Skeletal muscle satellite cell (primary cell): ENCODE results near the gene LTBP2. TPM values are rescaled to one million over a fixed set of nuclear protein-coding genes. Genes with fewer than 3 reads are reported as not detected.
A peak's percentile ranks its signal among the peaks of the same experiment; 100 is the strongest.

Experiments used
- H3K27me3 ChIP-seq: 2 replicates; pipeline ENCODE4 v1.7.0; 2013; ENCODE audit warnings: low read length; ENCODE audit not compliant: control insufficient read depth, insufficient read depth
- H3K36me3 ChIP-seq: 2 replicates; pipeline ENCODE4 v1.7.0; 2013; ENCODE audit warnings: mild to moderate bottlenecking, control low read depth, low read length; ENCODE audit not compliant: insufficient read depth
- H3K4me1 ChIP-seq: 2 replicates; pipeline ENCODE4 v1.7.0; 2013; ENCODE audit warnings: low read length; ENCODE audit not compliant: control insufficient read depth, insufficient read depth
- H3K4me2 ChIP-seq: 2 replicates; pipeline ENCODE4 v1.7.0; 2013; ENCODE audit warnings: mild to moderate bottlenecking, low read length
- H3K4me3 ChIP-seq: 2 replicates; pipeline ENCODE4 v1.7.0; 2013; ENCODE audit warnings: low read length
- H3K9ac ChIP-seq: 2 replicates; pipeline ENCODE4 v1.7.0; 2013; ENCODE audit warnings: mild to moderate bottlenecking, low read depth, low read length, moderate library complexity
- H3K9me3 ChIP-seq: replicated peaks from 2 replicates; pipeline ENCODE4 v1.7.0; 2013; ENCODE audit warnings: mild to moderate bottlenecking, control low read depth, low read length
- total RNA-seq: library from RNA; depleted of rRNA; stranded (reverse); fragments of >200 nt; gene quantifications from 2 replicates; pipeline ENCODE4 v1.2.3, GENCODE V29; 2012; rRNA removed

Gene LTBP2
- 59.3 and 119 TPM in 2 replicates for total RNA-seq

GRCh38 chr14:74611650-74612349, at the start of gene LTBP2:
Gene LTBP2 (minus strand): TSS chr14:74612237. CDS start chr14:74611944, 293 bp downstream.
- Histone ChIP-seq H3K4me2 (peak within 1 kb of the TSS; percentile 98), H3K4me1 (peaks cover 64% of the 10 kb centered on the region), H3K4me3 (peak within 1 kb of the TSS; percentile 75), H3K9ac (peak within 1 kb of the TSS; percentile 85), H3K36me3 (peaks cover 3% of the 10 kb centered on the region), H3K9me3 (no peaks in the 10 kb centered on the region), H3K27me3 (no peaks in the 10 kb centered on the region)

GRCh38 chr14:74660863-74661262, 48.8 kb upstream of the LTBP2 start:
- Histone ChIP-seq H3K9ac (no peak overlapping the region), H3K27me3 (no peaks in the 10 kb centered on the region), H3K36me3 (peaks cover 30% of the 10 kb centered on the region), H3K9me3 (no peaks in the 10 kb centered on the region), H3K4me3 (no peak overlapping the region), H3K4me2 (no peak overlapping the region), H3K4me1 (peaks cover 55% of the 10 kb centered on the region)

- Histone ChIP-seq H3K9ac (no peak overlapping the region), H3K27me3 (no peaks in the 10 kb centered on the region), H3K4me1 (peaks cover 62% of the 10 kb centered on the region), H3K4me3 (no peak overlapping the region), H3K9me3 (no peaks in the 10 kb centered on the region), H3K4me2 (no peak overlapping the region), H3K36me3 (peaks cover 30% of the 10 kb centered on the region)
Observed at GRCh38 chr14:74660167-74660566, 48.1 kb upstream of the LTBP2 start.

GRCh38 chr14:74658535-74659131, 46.6 kb upstream of the LTBP2 start:
- Histone ChIP-seq H3K27me3 (no peaks in the 10 kb centered on the region), H3K36me3 (peaks cover 21% of the 10 kb centered on the region), H3K4me1 (peaks cover 71% of the 10 kb centered on the region), H3K9ac (no peak overlapping the region), H3K9me3 (no peaks in the 10 kb centered on the region), H3K4me2 (peak overlapping the region; percentile 28), H3K4me3 (no peak overlapping the region)

- Histone ChIP-seq H3K36me3 (peaks cover 11% of the 10 kb centered on the region), H3K9ac (no peak overlapping the region), H3K9me3 (no peaks in the 10 kb centered on the region), H3K4me1 (peaks cover 69% of the 10 kb centered on the region), H3K27me3 (no peaks in the 10 kb centered on the region), H3K4me3 (no peak overlapping the region), H3K4me2 (no peak overlapping the region)
Observed at GRCh38 chr14:74656964-74657363, 44.9 kb upstream of the LTBP2 start.

- H3K27me3 ChIP-seq = no peaks in the 10 kb centered on the region
- H3K4me2 ChIP-seq = peak overlapping the region; percentile 65
- H3K9me3 ChIP-seq = no peaks in the 10 kb centered on the region
- peaks cover 69% of the 10 kb centered on the region for H3K4me1 ChIP-seq
- peak overlapping the region; percentile 51 for H3K9ac ChIP-seq
- peak overlapping the region; percentile 12 for H3K4me3 ChIP-seq
- H3K36me3 ChIP-seq = peaks cover 3% of the 10 kb centered on the region
Observed at GRCh38 chr14:74655599-74656395, 43.8 kb upstream of the LTBP2 start.

GRCh38 chr14:74654931-74655330, 42.9 kb upstream of the LTBP2 start:
- Histone ChIP-seq H3K27me3 (no peaks in the 10 kb centered on the region), H3K9ac (peak overlapping the region; percentile 2), H3K36me3 (peaks cover 3% of the 10 kb centered on the region), H3K4me2 (no peak overlapping the region), H3K4me1 (peaks cover 63% of the 10 kb centered on the region), H3K4me3 (no peak overlapping the region), H3K9me3 (no peaks in the 10 kb centered on the region)

GRCh38 chr14:74653386-74654138, 41.5 kb upstream of the LTBP2 start:
- no peaks in the 10 kb centered on the region for H3K27me3 ChIP-seq
- peaks cover 56% of the 10 kb centered on the region for H3K4me1 ChIP-seq

GRCh38 chr14:74652541-74652940, 40.5 kb upstream of the LTBP2 start:
- H3K36me3 ChIP-seq = peaks cover 3% of the 10 kb centered on the region
- no peak overlapping the region for H3K4me3 ChIP-seq
- no peaks in the 10 kb centered on the region for H3K27me3 ChIP-seq
- peaks cover 54% of the 10 kb centered on the region for H3K4me1 ChIP-seq
- no peak overlapping the region for H3K9ac ChIP-seq
- no peak overlapping the region for H3K4me2 ChIP-seq
- H3K9me3 ChIP-seq = no peaks in the 10 kb centered on the region

More at GRCh38 chr14:74653386-74654138, 41.5 kb upstream of the LTBP2 start:
- peaks cover 3% of the 10 kb centered on the region for H3K36me3 ChIP-seq
- H3K9ac ChIP-seq = no peak overlapping the region
- no peak overlapping the region for H3K4me2 ChIP-seq
- no peaks in the 10 kb centered on the region for H3K9me3 ChIP-seq
- no peak overlapping the region for H3K4me3 ChIP-seq

- peaks cover 40% of the 10 kb centered on the region for H3K4me1 ChIP-seq
- no peak overlapping the region for H3K9ac ChIP-seq
- peaks cover 3% of the 10 kb centered on the region for H3K36me3 ChIP-seq
- no peak overlapping the region for H3K4me2 ChIP-seq
- no peaks in the 10 kb centered on the region for H3K9me3 ChIP-seq
- H3K4me3 ChIP-seq = no peak overlapping the region
- H3K27me3 ChIP-seq = no peaks in the 10 kb centered on the region
Observed at GRCh38 chr14:74650927-74651686, 39.1 kb upstream of the LTBP2 start.
